ENCODE results near the gene GALNTL6. TPM values are rescaled to one million over a fixed set of nuclear protein-coding genes. Genes with fewer than 3 reads are reported as not detected.

Gene GALNTL6
- total and polyA plus RNA-seq, 8 donors, result 0.15 to 0.87 (median 0.58) TPM; not detected in 3

DNA sequence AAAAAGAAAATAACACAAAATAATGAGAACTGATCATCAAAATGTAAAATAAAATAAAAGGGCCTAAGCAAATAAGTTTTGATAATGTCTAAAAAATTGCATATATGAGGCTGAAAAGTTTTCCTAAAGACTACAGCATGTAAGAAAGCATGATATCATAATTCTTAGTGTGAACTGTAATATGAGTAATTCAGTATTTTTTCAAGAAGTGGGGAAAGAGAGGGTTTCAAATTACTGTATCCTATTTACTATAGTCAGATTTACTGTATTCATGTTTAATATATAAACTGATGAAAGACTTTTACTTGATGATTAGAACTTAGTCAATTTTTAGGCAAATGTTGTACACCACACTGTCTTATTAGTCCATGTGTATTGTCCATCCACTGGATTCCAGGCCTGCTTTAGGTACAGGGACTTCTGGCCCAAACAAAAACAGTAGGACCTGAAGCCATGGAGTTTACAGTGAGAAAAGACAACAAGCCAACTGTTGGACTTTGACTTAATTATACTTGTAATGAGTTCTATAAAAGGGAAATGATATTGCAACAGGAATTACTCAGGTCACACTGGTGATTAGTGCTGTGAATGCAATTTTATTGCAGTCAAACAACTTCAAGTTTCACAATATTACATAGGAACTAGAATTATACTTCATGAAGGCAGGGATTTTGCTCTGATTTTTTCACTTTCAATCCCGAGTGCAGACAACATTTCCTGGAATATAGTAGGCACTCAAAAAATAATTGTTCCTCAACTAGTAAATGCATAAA, 837.7 kb downstream of the GALNTL6 start:
- DNase-seq, result no peak
- no peak overlapping the region for H3K4me3 ChIP-seq
- H3K27ac ChIP-seq, result no peak overlapping the region
- H3K27me3 ChIP-seq, result no peaks in the 10 kb centered on the region
- 69 to 90% (median 81%) methylated on average over 1 of the region's 1 CpG for WGBS, 5 donors
- intact Hi-C loops (cut with DNase I; ENCODE audit: low total_unique reads), result no loop called here
- H3K4me1 ChIP-seq, result no peaks in the 10 kb centered on the region
- TF ChIP-seq POLR2AphosphoS5 (IDR thresholded peaks at IDR 0.05) (no peak), POLR2A (IDR thresholded peaks at IDR 0.05) (no peak), EP300 (IDR thresholded peaks at IDR 0.05) (no peak)
- TF ChIP-seq, protein P1, sequence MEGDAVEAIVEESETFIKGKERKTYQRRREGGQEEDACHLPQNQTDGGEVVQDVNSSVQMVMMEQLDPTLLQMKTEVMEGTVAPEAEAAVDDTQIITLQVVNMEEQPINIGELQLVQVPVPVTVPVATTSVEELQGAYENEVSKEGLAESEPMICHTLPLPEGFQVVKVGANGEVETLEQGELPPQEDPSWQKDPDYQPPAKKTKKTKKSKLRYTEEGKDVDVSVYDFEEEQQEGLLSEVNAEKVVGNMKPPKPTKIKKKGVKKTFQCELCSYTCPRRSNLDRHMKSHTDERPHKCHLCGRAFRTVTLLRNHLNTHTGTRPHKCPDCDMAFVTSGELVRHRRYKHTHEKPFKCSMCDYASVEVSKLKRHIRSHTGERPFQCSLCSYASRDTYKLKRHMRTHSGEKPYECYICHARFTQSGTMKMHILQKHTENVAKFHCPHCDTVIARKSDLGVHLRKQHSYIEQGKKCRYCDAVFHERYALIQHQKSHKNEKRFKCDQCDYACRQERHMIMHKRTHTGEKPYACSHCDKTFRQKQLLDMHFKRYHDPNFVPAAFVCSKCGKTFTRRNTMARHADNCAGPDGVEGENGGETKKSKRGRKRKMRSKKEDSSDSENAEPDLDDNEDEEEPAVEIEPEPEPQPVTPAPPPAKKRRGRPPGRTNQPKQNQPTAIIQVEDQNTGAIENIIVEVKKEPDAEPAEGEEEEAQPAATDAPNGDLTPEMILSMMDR (IDR thresholded peaks at IDR 0.05), result no peak
- H3K36me3 ChIP-seq, result no peaks in the 10 kb centered on the region
- no peaks in the 10 kb centered on the region for H3K9me3 ChIP-seq

DNA sequence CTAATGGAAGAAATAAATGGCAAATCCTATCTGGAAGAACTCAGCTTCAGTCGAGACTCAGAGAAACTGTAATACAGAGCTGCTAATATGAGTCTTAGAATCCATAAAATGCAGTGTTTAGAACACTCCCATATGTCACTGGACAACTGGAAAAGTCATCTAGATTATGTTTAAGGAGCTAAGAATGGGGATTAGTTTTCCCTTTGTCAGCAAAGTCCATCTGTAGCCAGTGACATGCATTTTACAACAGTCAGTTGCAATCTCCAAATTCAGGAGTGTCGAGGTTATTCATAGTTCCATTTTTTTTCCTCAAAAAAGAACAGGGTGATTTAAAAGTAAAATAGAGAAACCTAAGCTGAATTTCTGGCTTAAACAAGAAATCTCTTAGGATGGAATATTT, 838.8 kb downstream of the GALNTL6 start:
- no peaks in the 10 kb centered on the region for H3K9me3 ChIP-seq
- 71 to 86% (median 76%) methylated on average over 2 of the region's 2 CpGs for WGBS, 5 donors

DNA sequence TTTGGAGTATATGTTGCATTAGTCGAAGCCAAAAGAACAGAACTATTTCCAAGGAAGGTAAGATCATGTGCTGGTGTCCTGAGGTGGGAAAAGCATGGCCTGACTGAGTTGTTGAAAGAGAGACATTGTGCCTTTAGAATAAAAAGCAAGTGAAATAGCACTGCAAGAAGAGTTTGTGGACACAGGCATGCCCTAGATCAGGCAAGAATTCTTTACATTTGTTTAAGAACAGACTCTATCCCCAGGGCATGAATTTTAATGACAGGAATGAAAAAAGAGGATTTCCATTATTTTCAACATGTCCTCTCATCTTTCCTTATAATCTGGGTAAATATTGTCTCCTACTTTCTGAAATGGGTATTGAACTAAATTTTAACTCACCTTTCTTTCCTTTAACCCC, 839.2 kb downstream of the GALNTL6 start:
- no peak overlapping the region for H3K27ac ChIP-seq
- no peaks in the 10 kb centered on the region for H3K36me3 ChIP-seq
- DNase-seq, result no peak
- H3K9me3 ChIP-seq, result no peaks in the 10 kb centered on the region
- peaks cover 0 to 4% (median 0%) of the 10 kb centered on the region in 4 donors for H3K4me1 ChIP-seq
- TF ChIP-seq, protein P1 (IDR thresholded peaks at IDR 0.05), result no peak
- TF ChIP-seq EP300 (IDR thresholded peaks at IDR 0.05) (no peak), POLR2A (IDR thresholded peaks at IDR 0.05) (no peak), POLR2AphosphoS5 (IDR thresholded peaks at IDR 0.05) (no peak)
- WGBS, 5 donors, result 72 to 91% (median 80%) methylated on average over 1 of the region's 1 CpG
- intact Hi-C loops (cut with DNase I; ENCODE audit: low total_unique reads), result no loop called here
- H3K4me3 ChIP-seq, result no peak overlapping the region
- H3K27me3 ChIP-seq, result no peaks in the 10 kb centered on the region

More for the DNA sequence above, 838.8 kb downstream of the GALNTL6 start:
- H3K4me1 ChIP-seq, result peaks cover 0 to 4% (median 0%) of the 10 kb centered on the region in 4 donors
- no peak overlapping the region for H3K27ac ChIP-seq
- no peaks in the 10 kb centered on the region for H3K36me3 ChIP-seq
- H3K4me3 ChIP-seq, result no peak overlapping the region
- intact Hi-C loops (cut with DNase I; ENCODE audit: low total_unique reads), result no loop called here
- TF ChIP-seq POLR2A (IDR thresholded peaks at IDR 0.05) (no peak), EP300 (IDR thresholded peaks at IDR 0.05) (no peak), POLR2AphosphoS5 (IDR thresholded peaks at IDR 0.05) (no peak)
- TF ChIP-seq, protein P1 (IDR thresholded peaks at IDR 0.05), result no peak
- no peaks in the 10 kb centered on the region for H3K27me3 ChIP-seq
- no peak for DNase-seq

DNA sequence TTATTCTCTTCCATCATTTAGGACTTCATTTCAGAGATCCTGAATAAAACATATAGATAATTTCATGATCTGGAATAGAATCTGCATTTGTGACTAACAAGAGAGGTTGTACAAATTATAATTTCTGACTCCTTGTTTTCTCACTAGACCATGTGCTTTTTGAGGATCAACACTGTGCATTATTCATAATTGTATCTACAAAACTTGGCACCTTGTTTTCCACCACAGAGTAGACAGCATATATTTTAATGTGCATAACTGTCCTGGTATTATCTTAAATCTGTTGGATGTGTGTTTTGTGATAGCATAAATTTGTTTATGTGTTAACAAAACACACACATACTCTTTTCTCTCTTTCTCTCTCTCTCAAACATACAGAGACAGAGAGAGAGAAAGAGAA, 840.5 kb downstream of the GALNTL6 start:
- no peak for DNase-seq
- intact Hi-C loops (cut with DNase I; ENCODE audit: low total_unique reads), result no loop called here

More for the DNA sequence above, 840.5 kb downstream of the GALNTL6 start:
- H3K4me1 ChIP-seq, result peaks cover 0 to 4% (median 0%) of the 10 kb centered on the region in 4 donors
- TF ChIP-seq, protein P1 (IDR thresholded peaks at IDR 0.05), result no peak
- TF ChIP-seq POLR2A (IDR thresholded peaks at IDR 0.05), result no peak
- no peak for TF ChIP-seq POLR2AphosphoS5 (IDR thresholded peaks at IDR 0.05)
- H3K36me3 ChIP-seq, result no peaks in the 10 kb centered on the region
- H3K27me3 ChIP-seq, result no peaks in the 10 kb centered on the region
- no peak overlapping the region for H3K27ac ChIP-seq
- H3K4me3 ChIP-seq, result no peak overlapping the region
- no peaks in the 10 kb centered on the region for H3K9me3 ChIP-seq

Measured in stomach (tissue), 9 donors.